B cell (primary cell): ENCODE measurements around the gene MRPS9. TPM values are rescaled to one million over a fixed set of nuclear protein-coding genes. Genes with fewer than 3 reads are reported as not detected.

Experiments
- ATAC-seq: fragments of 200-7000 bp; cut with Tn5 transposase; one replicate; pipeline ENCODE4 v1.10.0; 2021; ENCODE audit warnings: low read depth, mild to moderate bottlenecking, moderate number of reproducible peaks, moderate library complexity
- CTCF ChIA-PET: fragments of 350-600 bp; sonication (Branson Sonifier 250); formaldehyde crosslinking; loops from one replicate; lab custom pipeline; 2021; ENCODE audit warnings: antibody characterized with exemption, inconsistent platforms; lab: Charles Lee
- POLR2A ChIA-PET: fragments of 350-600 bp; sonication (Branson Sonifier 250); formaldehyde crosslinking; loops from one replicate; lab custom pipeline; 2021; ENCODE audit warnings: antibody characterized with exemption; lab: Charles Lee
- DNase-seq: peaks from one replicate; pipeline ENCODE4 v3.0.0; 2013
- H2AFZ ChIP-seq: 2 replicates; pipeline ENCODE4 v1.6.1; 2012; ENCODE audit warnings: mild to moderate bottlenecking, low read depth, low read length; ENCODE audit not compliant: insufficient read depth, poor library complexity, severe bottlenecking
- H3K27ac ChIP-seq, 2 donors: 1 replicate in 1 of 2; 2 replicates in 1 of 2; pipeline ENCODE4 v1.5.1; 2012 to 2013; ENCODE audit warnings: low read length in 2 of 2, mild to moderate bottlenecking in 2 of 2, moderate library complexity in 1 of 2
- H3K27me3 ChIP-seq, 4 experiments: fragments of 200-600 bp in 1 of 4; sonication (generic) in 1 of 4; replicated peaks in 1 of 4; 1 replicate in 2 of 4; 2 replicates in 2 of 4; pipeline versions ENCODE4 v1.6.1 to v1.7.0; 2013 to 2016; ENCODE audit warnings: low read length in 3 of 4, mild to moderate bottlenecking in 2 of 4, mixed read lengths in 1 of 4, moderate library complexity in 1 of 4; ENCODE audit not compliant: insufficient read depth in 4 of 4, control insufficient read depth in 3 of 4; ENCODE audit errors: control extremely low read depth in 1 of 4
- H3K36me3 ChIP-seq, 2 experiments: replicated peaks in 1 of 2; 1 replicate in 1 of 2; 2 replicates in 1 of 2; pipeline versions ENCODE4 v1.6.1 to v1.7.1; 2013; ENCODE audit warnings: low read length in 1 of 2; ENCODE audit not compliant: insufficient read depth in 2 of 2, control insufficient read depth in 1 of 2; ENCODE audit errors: control extremely low read depth in 1 of 2, extremely low read depth in 1 of 2
- H3K4me1 ChIP-seq, 2 donors: fragments of 200-600 bp in 1 of 2; sonication (generic) in 1 of 2; 1 replicate in 1 of 2; 2 replicates in 1 of 2; pipeline versions ENCODE4 v1.5.1 to v1.6.1; 2013 to 2017; ENCODE audit warnings: low read length in 2 of 2; ENCODE audit not compliant: control insufficient read depth in 2 of 2, insufficient read depth in 2 of 2
- H3K4me2 ChIP-seq: replicated peaks from 2 replicates; pipeline ENCODE3; 2012; ENCODE audit warnings: mild to moderate bottlenecking, low read depth, low read length; ENCODE audit not compliant: poor library complexity, severe bottlenecking
- H3K4me3 ChIP-seq, 5 experiments: fragments of 200-600 bp in 1 of 5; sonication (generic) in 1 of 5; 1 replicate in 3 of 5; 2 replicates in 2 of 5; pipeline versions ENCODE4 v1.5.1 to v1.7.0; 2011 to 2016; ENCODE audit warnings: low read length in 4 of 5, mild to moderate bottlenecking in 4 of 5, low read depth in 2 of 5, control low read depth in 1 of 5, moderate library complexity in 1 of 5; ENCODE audit not compliant: insufficient read depth in 1 of 5; ENCODE audit errors: control extremely low read depth in 1 of 5, extremely low read depth in 1 of 5
- H3K79me2 ChIP-seq: fragments of 200-600 bp; sonication (generic); one replicate; pipeline ENCODE4 v1.6.0; 2016; ENCODE audit warnings: low read length; ENCODE audit not compliant: control insufficient read depth, insufficient read depth
- H3K9ac ChIP-seq: fragments of 200-600 bp; sonication (generic); 2 replicates; pipeline ENCODE4 v1.6.1; 2017; ENCODE audit warnings: mild to moderate bottlenecking, low read length, moderate library complexity
- H3K9me3 ChIP-seq, 3 donors: one replicate each; pipeline versions ENCODE4 v1.6.1 to v1.7.1; 2013; ENCODE audit warnings: low read length in 2 of 3; ENCODE audit not compliant: control insufficient read depth in 2 of 3, insufficient read depth in 1 of 3; ENCODE audit errors: control extremely low read depth in 1 of 3
- H4K20me1 ChIP-seq: 2 replicates; pipeline ENCODE4 v1.6.0; 2012; ENCODE audit warnings: mild to moderate bottlenecking, low read length; ENCODE audit not compliant: insufficient read depth, control insufficient read depth, poor library complexity, severe bottlenecking
- H3K27ac Mint-ChIP-seq: one replicate; pipeline ENCODE4 v1.8.0; 2021; ENCODE audit warnings: mixed read lengths
- H3K27me3 Mint-ChIP-seq: one replicate; pipeline ENCODE4 v1.8.0; 2021; ENCODE audit warnings: mixed read lengths
- H3K4me1 Mint-ChIP-seq: one replicate; pipeline ENCODE4 v1.8.0; 2021; ENCODE audit warnings: mixed read lengths
- H3K4me3 Mint-ChIP-seq: one replicate; pipeline ENCODE4 v1.8.0; 2021; ENCODE audit warnings: mixed read lengths
- H3K9me3 Mint-ChIP-seq: one replicate; pipeline ENCODE4 v1.8.0; 2022; ENCODE audit warnings: mixed read lengths; ENCODE audit not compliant: insufficient read depth
- CTCF ChIP-seq: fragments of 200-600 bp; IDR thresholded peaks from one replicate; pipeline ENCODE4 v1.8.0; 2022; ENCODE audit warnings: antibody characterized with exemption, mild to moderate bottlenecking
- EZH2 ChIP-seq: IDR thresholded peaks from 2 replicates; pipeline ENCODE4 v1.6.1; 2012; ENCODE audit warnings: borderline replicate concordance, low read depth, mild to moderate bottlenecking, moderate library complexity, low read length; ENCODE audit not compliant: insufficient read depth, poor library complexity, severe bottlenecking
- WGBS: methylation state at CpG from one replicate; pipeline ENCODE4 v1.1.5; 2013; ENCODE audit warnings: missing lambda C conversion rate; ENCODE audit not compliant: insufficient coverage; 5-methylcytosine and 5-hydroxymethylcytosine counted together
- intact Hi-C: fragments of 100-400 bp; cut with micrococcal nuclease; formaldehyde crosslinking; loops from one replicate; pipeline ENCODE4 v1.10.0; 2022
- polyA plus RNA-seq: library from polyadenylated mRNA; depleted of rRNA; stranded (reverse); fragments of >200 nt; gene quantifications from 2 replicates; pipeline ENCODE4 v1.2.3, GENCODE V29; 2012
- total RNA-seq, 2 donors: library from RNA; stranded (reverse); fragments of 120-200 nt in 1 of 2; gene quantifications; 1 replicate in 1 of 2; 2 replicates in 1 of 2; pipeline versions ENCODE4 v1.2.3 to v1.2.4, GENCODE V29; 2013 to 2022

The MRPS9 gene
- total and polyA plus RNA-seq, 2 donors (not counting 1 experiment from before 2014, with no cell fraction given) = 13.0 to 19.8 TPM

- Histone ChIP-seq H3K27ac (no peak overlapping the region), H3K27me3 (no peaks in the 10 kb centered on the region), H3K9me3 (no peaks in the 10 kb centered on the region), H3K4me1 (peaks cover 5 to 7% of the 10 kb centered on the region in 2 donors), H4K20me1 (no peaks in the 10 kb centered on the region), H3K4me2 (no peak overlapping the region), H2AFZ (no peak overlapping the region), H3K36me3 (no peaks in the 10 kb centered on the region), H3K79me2 (peaks cover 2% of the 10 kb centered on the region), H3K9ac (no peak overlapping the region), H3K4me3 (no peak overlapping the region)
- intact Hi-C loops = loop anchor here (10.0 kb wide), 1 partner anchor 1162 kb away; the partner anchor contains the start of gene UXS1
- TF ChIP-seq CTCF = no peak
- no peak for TF ChIP-seq EZH2
- DNase-seq (no peak), ATAC-seq (no peak)
- Mint-ChIP-seq H3K4me1 (peaks cover 10% of the 10 kb centered on the region), H3K27ac (no peak overlapping the region), H3K27me3 (peaks cover 3% of the 10 kb centered on the region), H3K4me3 (no peak overlapping the region), H3K9me3 (no peaks in the 10 kb centered on the region)
- ChIA-PET POLR2A (no interaction called here), CTCF (no interaction called here)
- WGBS = no CpG with 5 or more reads among the region's 1 CpG
Observed at GRCh38 chr2:105032476-105032875, 5.4 kb upstream of the MRPS9 start.

- Mint-ChIP-seq H3K9me3 (no peaks in the 10 kb centered on the region), H3K27me3 (no peaks in the 10 kb centered on the region), H3K4me3 (no peak overlapping the region), H3K27ac (no peak overlapping the region), H3K4me1 (peaks cover 25% of the 10 kb centered on the region)
- Histone ChIP-seq H4K20me1 (no peaks in the 10 kb centered on the region), H3K9me3 (no peaks in the 10 kb centered on the region), H3K4me2 (no peak overlapping the region), H3K27me3 (no peaks in the 10 kb centered on the region), H3K36me3 (no peaks in the 10 kb centered on the region), H3K4me1 (peaks cover 12 to 16% of the 10 kb centered on the region in 2 donors), H3K9ac (no peak overlapping the region), H2AFZ (no peak overlapping the region), H3K79me2 (peaks cover 14% of the 10 kb centered on the region), H3K4me3 (no peak overlapping the region), H3K27ac (no peak overlapping the region)
- ATAC-seq = no peak
- ChIA-PET CTCF (interaction anchor here (1.1 kb wide), 1 partner anchor 81 kb away, joined by 3 read pairs; no protein-coding TSS in a partner anchor), POLR2A (no interaction called here)
- TF ChIP-seq CTCF (no peak), EZH2 (no peak)
- WGBS = no CpG with 5 or more reads among the region's 1 CpG
- intact Hi-C loops = loop anchor here (10.0 kb wide), 1 partner anchor 1161 kb away; the partner anchor contains the start of gene UXS1
- DNase-seq = no peak
Observed at GRCh38 chr2:105034170-105034569, 3.7 kb upstream of the MRPS9 start.
